ENCODE measurements around the gene GAPDHS.

GAPDHS gene

DNA sequence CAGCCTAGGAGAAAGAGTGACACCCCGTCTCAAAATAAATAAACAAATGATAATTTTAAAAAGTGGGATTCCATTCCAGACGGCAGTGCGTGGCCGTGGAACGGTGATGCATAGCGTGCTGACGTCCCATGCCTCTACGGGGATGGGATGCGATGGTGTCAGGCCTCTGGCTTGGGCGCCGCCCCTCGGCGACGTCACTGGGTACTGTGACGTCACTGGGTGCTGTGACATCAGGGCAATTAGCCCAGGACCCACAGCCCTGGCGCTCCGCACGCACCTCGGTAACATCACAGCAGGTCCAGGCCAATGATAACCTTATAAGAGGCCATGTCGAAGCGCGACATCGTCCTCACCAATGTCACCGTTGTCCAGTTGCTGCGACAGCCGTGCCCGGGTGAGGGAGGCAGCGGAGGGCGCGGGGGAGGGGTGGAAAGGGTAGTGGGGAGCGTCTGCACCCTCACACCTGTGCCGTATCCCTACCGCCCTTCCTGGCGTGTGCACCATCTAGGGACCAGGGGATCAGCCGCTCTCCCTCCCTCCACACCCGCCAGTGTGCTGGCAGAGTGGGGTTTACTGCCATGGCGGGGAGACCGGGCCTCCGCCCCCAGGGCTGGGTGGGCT is at the start of gene GAPDHS:
Gene GAPDHS (plus strand): TSS at position 256 of the 621 bp plus-strand sequence. CDS start 72 bp downstream, at position 328.
- FAIRE-seq, result no peak
- DNase-seq (ENCODE audit: insufficient read length, low spot score), result no peak
- TF ChIP-seq, protein P1, sequence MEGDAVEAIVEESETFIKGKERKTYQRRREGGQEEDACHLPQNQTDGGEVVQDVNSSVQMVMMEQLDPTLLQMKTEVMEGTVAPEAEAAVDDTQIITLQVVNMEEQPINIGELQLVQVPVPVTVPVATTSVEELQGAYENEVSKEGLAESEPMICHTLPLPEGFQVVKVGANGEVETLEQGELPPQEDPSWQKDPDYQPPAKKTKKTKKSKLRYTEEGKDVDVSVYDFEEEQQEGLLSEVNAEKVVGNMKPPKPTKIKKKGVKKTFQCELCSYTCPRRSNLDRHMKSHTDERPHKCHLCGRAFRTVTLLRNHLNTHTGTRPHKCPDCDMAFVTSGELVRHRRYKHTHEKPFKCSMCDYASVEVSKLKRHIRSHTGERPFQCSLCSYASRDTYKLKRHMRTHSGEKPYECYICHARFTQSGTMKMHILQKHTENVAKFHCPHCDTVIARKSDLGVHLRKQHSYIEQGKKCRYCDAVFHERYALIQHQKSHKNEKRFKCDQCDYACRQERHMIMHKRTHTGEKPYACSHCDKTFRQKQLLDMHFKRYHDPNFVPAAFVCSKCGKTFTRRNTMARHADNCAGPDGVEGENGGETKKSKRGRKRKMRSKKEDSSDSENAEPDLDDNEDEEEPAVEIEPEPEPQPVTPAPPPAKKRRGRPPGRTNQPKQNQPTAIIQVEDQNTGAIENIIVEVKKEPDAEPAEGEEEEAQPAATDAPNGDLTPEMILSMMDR (IDR thresholded peaks at IDR 0.05; ENCODE audit: insufficient read depth, missing control alignments), result no peak

DNA sequence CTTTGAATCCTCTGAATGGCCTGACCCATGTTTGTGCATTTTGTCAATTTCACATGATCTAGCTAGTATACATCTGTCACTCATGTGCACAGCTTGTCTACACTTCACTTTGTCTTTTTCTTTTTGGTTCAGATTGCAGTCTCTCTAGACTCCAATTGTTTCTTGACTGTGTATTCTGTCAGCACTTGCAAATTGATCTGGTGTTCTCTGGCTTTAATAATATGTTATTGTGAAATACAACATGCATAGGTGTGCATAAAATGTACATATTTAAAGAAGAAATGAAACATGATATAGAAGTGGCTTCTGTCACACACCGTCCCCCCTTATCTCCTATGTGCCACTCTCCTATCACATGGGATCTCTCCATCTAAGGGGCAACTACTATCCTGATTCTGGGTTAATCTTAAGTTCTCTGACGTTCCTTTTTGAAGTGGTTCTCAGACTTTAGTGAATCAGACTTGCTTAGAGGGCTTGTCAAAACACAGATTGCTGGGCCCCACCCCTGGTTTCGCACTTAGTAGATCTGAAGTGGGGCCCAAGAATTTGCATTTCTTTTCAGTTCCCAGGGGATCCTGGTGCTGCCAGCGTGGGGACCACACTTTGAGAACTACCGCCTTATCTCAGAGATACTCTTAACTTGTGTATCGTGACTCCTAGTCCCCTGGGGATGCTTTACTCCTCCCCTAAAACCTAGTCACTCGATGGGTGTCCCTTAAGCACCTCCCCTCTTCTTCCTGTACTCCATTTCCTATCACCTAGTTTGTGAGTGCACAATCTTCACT is 48.8 kb upstream of the GAPDHS start:
- DNase-seq (ENCODE audit: insufficient read length, low spot score), result no peak
- TF ChIP-seq, protein P1 (IDR thresholded peaks at IDR 0.05; ENCODE audit: insufficient read depth, missing control alignments), result no peak
- no peak for FAIRE-seq

DNA sequence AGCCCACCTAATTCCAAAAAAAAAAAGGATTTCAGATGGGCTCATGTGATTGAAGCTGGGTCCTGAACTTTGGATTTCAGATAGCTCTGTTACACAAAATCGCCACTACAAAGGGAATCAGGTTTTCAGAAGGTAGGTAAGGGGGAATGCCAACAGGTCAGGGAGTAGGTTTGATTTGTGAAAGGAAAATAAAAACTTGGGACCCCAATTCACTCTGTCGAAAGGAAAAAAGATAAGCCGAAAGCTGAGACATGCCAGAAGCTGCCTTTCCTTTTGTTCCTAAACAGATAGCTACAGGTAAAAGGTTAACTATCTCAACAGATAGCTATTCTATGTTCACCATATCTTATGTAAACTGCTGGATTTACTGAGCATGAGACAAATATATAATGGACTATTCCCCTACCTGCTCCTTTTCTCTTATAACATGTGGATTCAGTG is 47.0 kb upstream of the GAPDHS start:
- no peak for DNase-seq (ENCODE audit: insufficient read length, low spot score)
- TF ChIP-seq, protein P1 (IDR thresholded peaks at IDR 0.05; ENCODE audit: insufficient read depth, missing control alignments), result no peak
- FAIRE-seq, result no peak

DNA sequence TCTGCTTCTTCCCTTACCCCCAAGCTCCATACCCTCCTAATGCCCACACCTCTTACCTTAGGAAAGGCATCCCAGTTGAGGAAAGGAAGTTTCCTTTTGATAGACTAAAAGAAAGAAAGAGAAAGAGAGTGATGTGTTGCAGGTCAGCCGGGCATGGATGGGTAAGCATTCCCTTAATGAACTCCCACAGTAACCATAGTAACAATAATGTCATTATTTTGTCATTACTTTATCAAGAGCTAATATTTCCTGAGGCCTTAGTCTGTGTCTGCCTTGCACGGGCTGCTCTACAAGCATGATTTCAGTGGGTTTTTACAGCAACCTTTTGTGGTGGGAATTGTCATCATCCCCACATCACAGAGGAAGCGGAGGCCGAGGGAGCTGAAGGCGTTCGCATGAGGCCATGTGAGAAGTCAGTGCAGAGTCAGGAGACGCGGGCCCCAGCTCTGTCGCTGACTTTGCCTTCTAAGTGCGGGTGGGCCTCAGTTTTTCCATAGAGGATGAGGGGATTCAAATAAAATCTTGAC is 45.5 kb upstream of the GAPDHS start:
- no peak for DNase-seq (ENCODE audit: insufficient read length, low spot score)
- FAIRE-seq, result no peak
- TF ChIP-seq, protein P1 (IDR thresholded peaks at IDR 0.05; ENCODE audit: insufficient read depth, missing control alignments), result no peak

DNA sequence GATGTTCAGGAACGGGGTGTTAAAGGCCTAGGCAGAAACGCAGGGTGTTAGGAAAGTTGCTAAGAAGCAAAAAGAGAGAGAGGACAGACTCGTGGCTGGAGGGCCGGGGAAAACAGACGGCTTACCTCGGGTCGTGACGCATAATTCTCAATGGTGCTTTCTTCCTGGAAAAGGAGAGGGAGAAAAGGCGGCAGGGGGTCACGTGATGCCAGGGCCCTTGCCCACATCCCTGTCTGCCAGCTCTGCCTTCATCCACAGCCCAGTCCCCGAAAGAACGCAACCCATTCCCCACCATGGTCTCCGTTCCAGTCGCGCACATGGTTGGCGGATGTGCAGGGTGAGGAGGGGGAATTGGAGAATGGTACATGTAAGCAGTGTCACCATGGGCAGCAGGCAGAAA is 44.6 kb upstream of the GAPDHS start:
- FAIRE-seq, result no peak
- TF ChIP-seq, protein P1 (IDR thresholded peaks at IDR 0.05; ENCODE audit: insufficient read depth, missing control alignments), result no peak

DNA sequence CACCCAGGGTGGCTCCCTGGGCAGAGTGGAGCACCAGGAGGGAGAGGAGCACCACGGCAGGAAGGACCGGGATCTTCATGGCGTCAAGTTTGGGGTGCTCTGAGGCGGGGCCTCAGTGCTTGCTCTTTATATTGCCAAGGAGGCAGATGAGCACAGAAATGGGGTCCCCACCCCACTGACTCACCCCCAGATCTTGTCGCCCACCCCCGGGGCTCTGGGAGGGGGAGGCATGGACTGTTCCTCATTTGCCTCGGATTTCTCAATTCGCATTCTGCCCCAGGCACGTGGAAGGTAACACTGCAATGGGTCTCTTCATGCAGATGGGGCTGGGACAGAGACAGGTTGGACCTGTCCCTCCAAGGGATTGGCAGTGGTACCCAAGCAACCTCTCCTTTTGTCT is 42.9 kb upstream of the GAPDHS start, which contains the start of gene KRTDAP:
Gene KRTDAP (minus strand): TSS at position 101 of the 400 bp plus-strand sequence. CDS start 22 bp downstream, at position 79.
- FAIRE-seq (no peak), DNase-seq (ENCODE audit: insufficient read length, low spot score) (no peak)
- TF ChIP-seq, protein P1 (IDR thresholded peaks at IDR 0.05; ENCODE audit: insufficient read depth, missing control alignments), result no peak

More for the DNA sequence above, 44.6 kb upstream of the GAPDHS start:
- DNase-seq (ENCODE audit: insufficient read length, low spot score), result no peak
